GM21737 (cell line): ENCODE measurements around the gene PCSK6.
"Not testable (repeated sequence)": the region's sequence is repeated elsewhere in the genome, so short reads cannot be mapped to it uniquely, and the experiment has no call there.

Source experiments
- ATAC-seq: cut with Tn5 transposase; IDR thresholded peaks from one replicate; pipeline ENCODE4 v1.9.1; 2021; ENCODE audit warnings: mild to moderate bottlenecking, moderate library complexity; ENCODE audit not compliant: unreplicated experiment

Gene PCSK6

GRCh38 chr15:101434032-101434920 is 55.2 kb downstream of the PCSK6 start:
- ATAC-seq, result no peak

- no peak for ATAC-seq
Observed at GRCh38 chr15:101433396-101433795, 56.1 kb downstream of the PCSK6 start.

GRCh38 chr15:101432982-101433381 is 56.5 kb downstream of the PCSK6 start:
- no peak for ATAC-seq

- ATAC-seq, result no peak
Observed at GRCh38 chr15:101431748-101432147, 57.8 kb downstream of the PCSK6 start.

- no peak for ATAC-seq
Observed at GRCh38 chr15:101431301-101431700, 58.2 kb downstream of the PCSK6 start.

GRCh38 chr15:101429646-101430045 is 59.9 kb downstream of the PCSK6 start:
- ATAC-seq, result no peak

- ATAC-seq, result no peak
Observed at GRCh38 chr15:101429191-101429590, 60.3 kb downstream of the PCSK6 start.

GRCh38 chr15:101428758-101429157 is 60.7 kb downstream of the PCSK6 start:
- ATAC-seq, result no peak

GRCh38 chr15:101427606-101428487 is 61.7 kb downstream of the PCSK6 start:
- no peak for ATAC-seq

GRCh38 chr15:101426761-101427333 is 62.7 kb downstream of the PCSK6 start:
- ATAC-seq, result no peak

GRCh38 chr15:101425787-101426365 is 63.6 kb downstream of the PCSK6 start:
- ATAC-seq, result no peak

- no peak for ATAC-seq
Observed at GRCh38 chr15:101424984-101425383, 64.5 kb downstream of the PCSK6 start.

- no peak for ATAC-seq
Observed at GRCh38 chr15:101420232-101420631, 69.3 kb downstream of the PCSK6 start.

- ATAC-seq, result not testable (repeated sequence)
Observed at GRCh38 chr15:101416475-101416874, 73.0 kb downstream of the PCSK6 start.

GRCh38 chr15:101413239-101413638 is 76.3 kb downstream of the PCSK6 start:
- no peak for ATAC-seq

- ATAC-seq, result no peak
Observed at GRCh38 chr15:101411581-101411980, 77.9 kb downstream of the PCSK6 start.

- ATAC-seq, result no peak
Observed at GRCh38 chr15:101411085-101411484, 78.4 kb downstream of the PCSK6 start.

- no peak for ATAC-seq
Observed at GRCh38 chr15:101410612-101411011, 78.9 kb downstream of the PCSK6 start.

- no peak for ATAC-seq
Observed at GRCh38 chr15:101409621-101410020, 79.9 kb downstream of the PCSK6 start.

GRCh38 chr15:101407966-101408775 is 81.3 kb downstream of the PCSK6 start:
- ATAC-seq, result no peak
